SH-SY5Y (cell line): Measurements from ENCODE around the gene KIFBP.

Experiments used
- GATA2 ChIP-seq: IDR thresholded peaks from 2 replicates; pipeline ENCODE4 v1.6.1; 2011; ENCODE audit warnings: mild to moderate bottlenecking, low read depth, low read length
- GATA3 ChIP-seq: IDR thresholded peaks from 2 replicates; pipeline ENCODE4 v1.6.1; 2011; ENCODE audit warnings: low read depth, mild to moderate bottlenecking, low read length, moderate library complexity

GRCh38 chr10:68950598-68950997 is 38.0 kb upstream of the KIFBP start:
- TF ChIP-seq GATA2 (no peak), GATA3 (no peak)
